ENCODE data around the gene DRD3.

DNA sequence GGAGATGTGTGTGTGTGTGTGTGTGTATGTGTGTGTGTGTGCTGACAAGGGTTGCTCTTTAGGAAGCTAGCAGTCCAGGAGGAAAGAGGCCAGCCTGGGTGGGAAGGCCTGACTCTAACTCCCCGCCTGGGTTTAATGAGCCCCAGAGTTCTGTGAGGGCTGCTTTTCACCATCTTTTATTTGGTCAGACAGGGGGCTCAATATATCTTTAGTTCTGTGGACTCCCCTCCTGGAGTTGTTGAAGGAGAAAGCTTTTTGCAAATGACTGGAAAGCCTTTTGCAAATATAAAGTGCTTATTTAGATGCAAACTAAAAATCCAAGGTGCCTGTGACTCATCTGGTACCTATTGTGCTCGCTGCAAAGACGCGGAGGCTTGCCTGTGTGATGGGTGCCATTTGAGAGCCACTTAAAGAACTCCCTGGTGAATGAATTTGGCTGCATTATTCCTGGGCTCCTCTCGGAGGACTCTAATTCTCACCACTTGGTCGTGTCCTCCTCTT, 24.5 kb downstream of the DRD3 start:
- TF ChIP-seq CTCF (conservative IDR thresholded peaks at IDR 0.05; ENCODE audit: low read length) = no peak
- TF ChIP-seq EZH2phosphoT487 (IDR thresholded peaks at IDR 0.05; ENCODE audit: borderline replicate concordance, low read depth, low read length) = no peak
